Liver (tissue), 3 donors: ENCODE measurements around the gene DIAPH2.

ENCODE experiments used
- CTCF ChIP-seq: fragments of 150-350 bp; IDR thresholded peaks from 2 replicates; pipeline ENCODE4 v1.5.1; 2017; ENCODE audit warnings: improper control_type of control experiment, low read depth, low read length; ENCODE audit not compliant: missing input control
- EGR1 ChIP-seq, 2 donors: IDR thresholded peaks; 2 replicates each; pipeline ENCODE4 v1.6.1; 2016 to 2018; ENCODE audit warnings: antibody characterized with exemption in 2 of 2, low read depth in 2 of 2
- GABPA ChIP-seq, 2 donors: IDR thresholded peaks in 1 of 2; conservative IDR thresholded peaks in 1 of 2; 2 replicates each; pipeline ENCODE4 v1.6.1; 2016; ENCODE audit warnings: antibody characterized with exemption in 2 of 2, mild to moderate bottlenecking in 1 of 2, moderate library complexity in 1 of 2
- RAD21 ChIP-seq, 2 donors: IDR thresholded peaks; 2 replicates each; pipeline ENCODE4 v1.6.1; 2016; ENCODE audit warnings: antibody characterized with exemption in 2 of 2, mild to moderate bottlenecking in 2 of 2
- REST ChIP-seq: IDR thresholded peaks from 2 replicates; pipeline ENCODE4 v1.6.1; 2016; ENCODE audit warnings: antibody characterized with exemption, mild to moderate bottlenecking
- SP1 ChIP-seq: IDR thresholded peaks from 2 replicates; pipeline ENCODE4 v1.6.1; 2018; ENCODE audit warnings: antibody characterized with exemption, mild to moderate bottlenecking
- TAF1 ChIP-seq: conservative IDR thresholded peaks from 2 replicates; pipeline ENCODE4 v1.6.1; 2016; ENCODE audit warnings: antibody characterized with exemption, mild to moderate bottlenecking
- donor health status: healthy.
- donor health status: healthy.

GRCh38 chrX:96792047-96792446 is 107.4 kb downstream of the DIAPH2 start:
- TF ChIP-seq CTCF, result no peak
- no peak for TF ChIP-seq GABPA (IDR thresholded peaks at IDR 0.05 in 1 of 2, conservative IDR thresholded peaks at IDR 0.05 in 1 of 2)
- no peak for TF ChIP-seq RAD21 (IDR thresholded peaks at IDR 0.05)
- TF ChIP-seq REST, result no peak
- TF ChIP-seq TAF1, result no peak
- TF ChIP-seq EGR1 (IDR thresholded peaks at IDR 0.05; ENCODE audit: low read depth in 2 of 2), result no peak
- TF ChIP-seq SP1, result no peak
